Endothelial cell of umbilical vein (primary cell): ENCODE measurements around the gene NT5DC4. TPM values are rescaled to one million over a fixed set of nuclear protein-coding genes. Genes with fewer than 3 reads are reported as not detected.
"Not testable (repeated sequence)": the region's sequence is repeated elsewhere in the genome, so short reads cannot be mapped to it uniquely, and the experiment has no call there.

Source experiments
- BruUV-seq: library from RNA; stranded (reverse); fragments of 400-500 nt; replicated peaks from 2 replicates; lab custom pipeline; 2021; lab: Mats Ljungman, UMichigan
- CTCF ChIA-PET: fragments of 300-600, 350-600 bp; sonication (Branson Sonifier 250); formaldehyde crosslinking; loops from one replicate; lab custom pipeline; 2021; ENCODE audit warnings: antibody characterized with exemption, inconsistent platforms; lab: Charles Lee
- POLR2A ChIA-PET: fragments of 300-600, 350-600 bp; sonication (Branson Sonifier 250); formaldehyde crosslinking; loops from one replicate; lab custom pipeline; 2021; ENCODE audit warnings: antibody characterized with exemption, inconsistent platforms; lab: Charles Lee
- DNase-seq: peaks from one replicate; pipeline ENCODE4 v3.0.0-alpha.2; 2011; ENCODE audit warnings: low read depth, low spot score
- FAIRE-seq: peaks from 2 replicates; lab custom pipeline; 2011; peaks lifted over from hg19 to GRCh38; lab: Jason Lieb, UNC
- H2AFZ ChIP-seq: 2 replicates; pipeline ENCODE4 v1.6.0; 2012; ENCODE audit warnings: low read depth, low read length, control low read depth, inconsistent platforms
- H3K27ac ChIP-seq: 2 replicates; pipeline ENCODE4 v1.5.1; 2011; ENCODE audit warnings: low read depth, mild to moderate bottlenecking, control low read depth, low read length, moderate library complexity; ENCODE audit not compliant: insufficient read depth
- H3K27me3 ChIP-seq, 2 experiments: 2 replicates each; pipeline versions ENCODE4 v1.6.0 to v1.6.1; 2011; ENCODE audit warnings: low read length in 2 of 2, mixed read lengths in 1 of 2; ENCODE audit not compliant: control insufficient read depth in 2 of 2, insufficient read depth in 2 of 2
- H3K36me3 ChIP-seq, 2 experiments: 2 replicates in 1 of 2; 3 replicates in 1 of 2; pipeline ENCODE4 v1.5.1; 2011; ENCODE audit warnings: low read length in 2 of 2, mild to moderate bottlenecking in 1 of 2, moderate library complexity in 1 of 2; ENCODE audit not compliant: control insufficient read depth in 2 of 2, insufficient read depth in 2 of 2; ENCODE audit errors: extremely low read depth in 1 of 2
- H3K4me1 ChIP-seq: 3 replicates; pipeline ENCODE4 v1.5.1; 2011; ENCODE audit warnings: mild to moderate bottlenecking, low read length; ENCODE audit not compliant: control insufficient read depth, insufficient read depth; ENCODE audit errors: extremely low read depth
- H3K4me2 ChIP-seq: 2 replicates; pipeline ENCODE4 v1.6.1; 2011; ENCODE audit warnings: low read length, control low read depth, mixed read lengths; ENCODE audit not compliant: insufficient read depth
- H3K4me3 ChIP-seq, 3 experiments: fragments of 200-600 bp in 1 of 3; sonication (generic), shearing (Covaris generic) in 1 of 3; replicated peaks in 1 of 3; 2 replicates each; pipeline ENCODE4 v1.5.1; 2011 to 2016; ENCODE audit warnings: control low read depth in 3 of 3, low read length in 3 of 3, mild to moderate bottlenecking in 2 of 3, inconsistent platforms in 1 of 3, low read depth in 1 of 3, moderate library complexity in 1 of 3; ENCODE audit not compliant: insufficient read depth in 1 of 3
- H3K79me2 ChIP-seq: 2 replicates; pipeline ENCODE4 v1.6.0; 2012; ENCODE audit warnings: low read length, inconsistent platforms; ENCODE audit not compliant: control insufficient read depth, insufficient read depth
- H3K9ac ChIP-seq: replicated peaks from 2 replicates; pipeline ENCODE3; 2011; ENCODE audit warnings: low read length, control low read depth; ENCODE audit not compliant: insufficient read depth; ENCODE audit errors: extremely low read depth
- H3K9me1 ChIP-seq: replicated peaks from 3 replicates; pipeline ENCODE4 v1.6.0; 2011; ENCODE audit warnings: mild to moderate bottlenecking, low read length; ENCODE audit not compliant: control insufficient read depth, insufficient read depth; ENCODE audit errors: extremely low read depth
- H3K9me3 ChIP-seq: replicated peaks from 2 replicates; pipeline ENCODE4 v1.5.1; 2012; ENCODE audit warnings: low read length, inconsistent platforms; ENCODE audit not compliant: control insufficient read depth, insufficient read depth
- H4K20me1 ChIP-seq: replicated peaks from 2 replicates; pipeline ENCODE3; 2011; ENCODE audit warnings: mild to moderate bottlenecking, low read length; ENCODE audit not compliant: control insufficient read depth, insufficient read depth; ENCODE audit errors: extremely low read depth
- CTCF ChIP-seq, 2 donors: IDR thresholded peaks; 1 replicate in 1 of 2; 2 replicates in 1 of 2; pipeline ENCODE4 v1.5.1; 2011; ENCODE audit warnings: low read length in 2 of 2, mild to moderate bottlenecking in 2 of 2, moderate library complexity in 2 of 2, control low read depth in 1 of 2, inconsistent platforms in 1 of 2, low read depth in 1 of 2; ENCODE audit not compliant: insufficient read depth in 1 of 2; ENCODE audit errors: extremely low read depth in 1 of 2
- FOS ChIP-seq: IDR thresholded peaks from 2 replicates; pipeline ENCODE4 v1.6.1; 2011; ENCODE audit warnings: mild to moderate bottlenecking, low read length, moderate library complexity, borderline replicate concordance; ENCODE audit not compliant: insufficient read depth
- GATA2 ChIP-seq: IDR thresholded peaks from 2 replicates; pipeline ENCODE4 v1.7.0; 2011; ENCODE audit warnings: low read depth, mild to moderate bottlenecking, moderate library complexity, mixed read lengths, low read length; ENCODE audit not compliant: insufficient read length, insufficient read depth
- MAX ChIP-seq: IDR thresholded peaks from 2 replicates; pipeline ENCODE4 v1.6.1; 2011; ENCODE audit not compliant: insufficient read depth, insufficient read length
- POLR2A ChIP-seq: IDR thresholded peaks from 2 replicates; pipeline ENCODE4 v1.6.1; 2012; ENCODE audit warnings: low read depth, mild to moderate bottlenecking, control low read depth, low read length
- POLR2AphosphoS5 ChIP-seq: IDR thresholded peaks from 2 replicates; pipeline ENCODE4 v1.6.1; 2012; ENCODE audit warnings: low read depth, mild to moderate bottlenecking, control low read depth, low read length, moderate library complexity; ENCODE audit not compliant: insufficient read depth
- dilution Hi-C: fragments of 300-500 bp; cut with MboI; formaldehyde crosslinking; loops from one replicate; pipeline ENCODE4 v1.15.0; 2019; ENCODE audit warnings: low sequenced_read_pairs; ENCODE audit not compliant: extremely low pct_ligation_motif_present
- intact Hi-C: fragments of 100-400 bp; cut with micrococcal nuclease; formaldehyde crosslinking; loops from one replicate; pipeline ENCODE4 v1.10.0; 2022
- polyA plus RNA-seq, 4 experiments: library from polyadenylated mRNA; depleted of rRNA in 3 of 4; stranded (reverse) in 3 of 4; unstranded in 1 of 4; fragments of >200 nt; gene quantifications; 2 replicates each; pipeline versions ENCODE4 v1.2.1 to v1.2.3, GENCODE V29; 2011 to 2012; ENCODE audit warnings: missing spikeins in 1 of 4
- total RNA-seq: library from RNA; stranded (reverse); gene quantifications from 2 replicates; pipeline ENCODE4 v1.2.3, GENCODE V29; 2021

The NT5DC4 gene
- total and polyA plus RNA-seq, 2 donors (not counting 3 experiments of a cell fraction or from before 2014, with no cell fraction given), result not detected

- H3K4me1 ChIP-seq, result peaks cover 6% of the 10 kb centered on the region
- no peaks in the 10 kb centered on the region for H3K36me3 ChIP-seq
- H3K9me3 ChIP-seq, result no peaks in the 10 kb centered on the region
- H3K9ac ChIP-seq, result no peak overlapping the region
- intact Hi-C loops, result no loop called here
- no peaks in the 10 kb centered on the region for H3K27me3 ChIP-seq
- peak overlapping the region; percentile 25 for H2AFZ ChIP-seq
- H4K20me1 ChIP-seq, result no peaks in the 10 kb centered on the region
- CTCF ChIA-PET, result interaction anchor here (0.6 to 3.3 kb wide), 9 partner anchors 9 to 106 kb away, joined by 3 to 16 read pairs (median 3); no protein-coding TSS in a partner anchor
- no peaks in the 10 kb centered on the region for H3K9me1 ChIP-seq
- POLR2A ChIA-PET, result no interaction called here
- TF ChIP-seq FOS, result peak; percentile 25
- peak; percentile 31 for TF ChIP-seq POLR2AphosphoS5
- no peak for TF ChIP-seq POLR2A
- TF ChIP-seq CTCF (IDR thresholded peaks at IDR 0.05; ENCODE audit: extremely low read depth in 1 of 2, insufficient read depth in 1 of 2, low read depth in 1 of 2, low read length in 2 of 2), result no peak
- TF ChIP-seq MAX, result no peak
- peak; percentile 97 for TF ChIP-seq GATA2
- dilution Hi-C loops, result no loop called here
- BruUV-seq, result no TSS peak
- H3K27ac ChIP-seq, result no peak overlapping the region
- FAIRE-seq, result peak; percentile 67
- no peak for DNase-seq
- no peak overlapping the region for H3K4me2 ChIP-seq
- H3K79me2 ChIP-seq, result no peaks in the 10 kb centered on the region
- H3K4me3 ChIP-seq, result no peak overlapping the region
Observed at GRCh38 chr2:112706170-112706664, 14.6 kb upstream of the NT5DC4 start.

- DNase-seq, H3K4me1 ChIP-seq, H3K27ac ChIP-seq, H3K79me2 ChIP-seq, BruUV-seq, POLR2A ChIA-PET, intact Hi-C loops, H3K36me3 ChIP-seq, H3K4me3 ChIP-seq, H4K20me1 ChIP-seq, H3K9me3 ChIP-seq, H3K27me3 ChIP-seq, H2AFZ ChIP-seq, H3K4me2 ChIP-seq, FAIRE-seq, dilution Hi-C loops, H3K9ac ChIP-seq, H3K9me1 ChIP-seq: not testable (repeated sequence)
- CTCF ChIA-PET, result interaction anchor here (0.5 to 3.3 kb wide), 9 partner anchors 10 to 107 kb away, joined by 3 to 16 read pairs (median 4); no protein-coding TSS in a partner anchor
Observed at GRCh38 chr2:112706947-112707346, 13.9 kb upstream of the NT5DC4 start.
